ENCODE data around the gene RAB3B. TPM values are rescaled to one million over a fixed set of nuclear protein-coding genes. Genes with fewer than 3 reads are reported as not detected.

The RAB3B gene
- total RNA-seq, 4 donors from 2014 or later = under 0.01 TPM; not detected in 3

GRCh38 chr1:51922040-51922439 is 68.5 kb downstream of the RAB3B start:
- no peak for TF ChIP-seq CTCF (IDR thresholded peaks at IDR 0.05; ENCODE audit: low read depth)

GRCh38 chr1:51920130-51920529 is 70.4 kb downstream of the RAB3B start:
- TF ChIP-seq CTCF (IDR thresholded peaks at IDR 0.05; ENCODE audit: low read depth) = no peak

- no peak for TF ChIP-seq CTCF (IDR thresholded peaks at IDR 0.05; ENCODE audit: low read depth)
These were observed 70.8 kb downstream of the RAB3B start for GRCh38 chr1:51919684-51920083.

GRCh38 chr1:51916587-51917405 is 73.7 kb downstream of the RAB3B start:
- no peak for TF ChIP-seq CTCF (IDR thresholded peaks at IDR 0.05; ENCODE audit: low read depth)

- no peak for TF ChIP-seq CTCF (IDR thresholded peaks at IDR 0.05; ENCODE audit: low read depth)
These were observed 74.5 kb downstream of the RAB3B start for GRCh38 chr1:51915951-51916350.

GRCh38 chr1:51912881-51913280 is 77.6 kb downstream of the RAB3B start:
- TF ChIP-seq CTCF (IDR thresholded peaks at IDR 0.05; ENCODE audit: low read depth) = no peak

GRCh38 chr1:51910221-51911000 is 80.1 kb downstream of the RAB3B start:
- TF ChIP-seq CTCF (IDR thresholded peaks at IDR 0.05; ENCODE audit: low read depth) = no peak
